Measurements from ENCODE around the gene EMC9. TPM values are rescaled to one million over a fixed set of nuclear protein-coding genes. Genes with fewer than 3 reads are reported as not detected.

The EMC9 gene
- total RNA-seq, 1 experiment from 2014 or later, result 35.3 TPM

DNA sequence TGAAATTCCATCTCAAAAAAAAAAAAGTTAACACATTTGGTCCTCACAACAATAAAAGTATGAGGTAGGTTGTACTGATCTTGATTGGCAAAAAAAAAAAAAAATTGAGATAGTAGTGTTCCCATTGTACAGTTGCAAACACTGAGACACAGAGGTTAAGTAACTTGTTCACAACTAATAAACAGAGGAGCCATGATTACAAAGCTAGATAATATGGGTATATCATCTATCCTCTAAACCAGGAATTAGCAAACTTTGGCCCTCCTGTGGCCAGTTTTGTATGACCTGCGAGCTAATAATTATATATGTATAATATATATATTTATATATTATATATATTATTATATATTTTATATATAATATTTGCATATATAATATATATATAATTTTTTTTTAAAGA lies 7.7 kb downstream of the EMC9 start:
- H3K9ac ChIP-seq (ENCODE audit: low read length), result no peak overlapping the region
- no peak overlapping the region for H3K4me3 ChIP-seq (ENCODE audit: low read length)
- H3K27me3 ChIP-seq (ENCODE audit: low read length), result no peaks in the 10 kb centered on the region
- no peaks in the 10 kb centered on the region for H4K20me1 ChIP-seq (ENCODE audit: insufficient read depth, low read depth, low read length)
- H3K4me1 ChIP-seq (ENCODE audit: low read length), result peaks cover 30% of the 10 kb centered on the region
- H2AFZ ChIP-seq (ENCODE audit: low read length), result no peak overlapping the region
- H3K79me2 ChIP-seq (ENCODE audit: low read length), result peaks cover 26% of the 10 kb centered on the region
- H3K4me2 ChIP-seq (ENCODE audit: low read depth, low read length, poor library complexity, severe bottlenecking), result no peak overlapping the region
- no peaks in the 10 kb centered on the region for H3K9me2 ChIP-seq (replicated peaks; ENCODE audit: insufficient read depth, low read length)
- H3K27ac ChIP-seq (ENCODE audit: low read length), result no peak overlapping the region
- peaks cover 11% of the 10 kb centered on the region for H3K36me3 ChIP-seq (ENCODE audit: insufficient read depth, low read length)
- peak; percentile 64 for DNase-seq
- H3K9me3 ChIP-seq (ENCODE audit: low read length), result no peaks in the 10 kb centered on the region

DNA sequence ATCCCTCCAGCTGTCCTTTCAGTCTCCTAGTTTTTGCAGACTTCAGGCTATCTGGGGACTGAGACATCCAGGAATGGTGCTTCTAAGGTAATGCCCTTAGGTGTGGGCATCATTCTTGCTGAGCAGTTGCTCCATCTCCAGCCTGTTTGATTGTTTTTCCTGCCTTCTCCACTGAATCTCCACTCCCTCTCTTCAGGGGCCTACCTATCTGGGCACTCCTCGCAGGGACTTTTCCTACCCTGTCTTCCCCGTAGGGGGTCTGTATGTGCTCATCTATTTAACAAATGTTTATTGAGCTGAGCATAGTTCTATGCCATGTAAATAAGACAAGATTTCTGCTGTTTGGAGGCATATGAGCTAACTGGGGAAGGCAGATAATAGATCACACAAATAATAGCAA lies 8.4 kb downstream of the EMC9 start:
- Histone ChIP-seq H3K4me3 (ENCODE audit: low read length) (no peak overlapping the region), H2AFZ (ENCODE audit: low read length) (no peak overlapping the region), H3K79me2 (ENCODE audit: low read length) (peaks cover 19% of the 10 kb centered on the region), H3K4me1 (ENCODE audit: low read length) (peaks cover 23% of the 10 kb centered on the region), H3K36me3 (ENCODE audit: insufficient read depth, low read length) (peaks cover 4% of the 10 kb centered on the region; the same call in 1 of the 2 replicates), H4K20me1 (ENCODE audit: insufficient read depth, low read depth, low read length) (no peaks in the 10 kb centered on the region), H3K9ac (ENCODE audit: low read length) (no peak overlapping the region), H3K27me3 (ENCODE audit: low read length) (no peaks in the 10 kb centered on the region), H3K9me3 (ENCODE audit: low read length) (no peaks in the 10 kb centered on the region), H3K27ac (ENCODE audit: low read length) (no peak overlapping the region), H3K4me2 (ENCODE audit: low read depth, low read length, poor library complexity, severe bottlenecking) (no peak overlapping the region), H3K9me2 (replicated peaks; ENCODE audit: insufficient read depth, low read length) (no peaks in the 10 kb centered on the region)
- DNase-seq, result no peak

DNA sequence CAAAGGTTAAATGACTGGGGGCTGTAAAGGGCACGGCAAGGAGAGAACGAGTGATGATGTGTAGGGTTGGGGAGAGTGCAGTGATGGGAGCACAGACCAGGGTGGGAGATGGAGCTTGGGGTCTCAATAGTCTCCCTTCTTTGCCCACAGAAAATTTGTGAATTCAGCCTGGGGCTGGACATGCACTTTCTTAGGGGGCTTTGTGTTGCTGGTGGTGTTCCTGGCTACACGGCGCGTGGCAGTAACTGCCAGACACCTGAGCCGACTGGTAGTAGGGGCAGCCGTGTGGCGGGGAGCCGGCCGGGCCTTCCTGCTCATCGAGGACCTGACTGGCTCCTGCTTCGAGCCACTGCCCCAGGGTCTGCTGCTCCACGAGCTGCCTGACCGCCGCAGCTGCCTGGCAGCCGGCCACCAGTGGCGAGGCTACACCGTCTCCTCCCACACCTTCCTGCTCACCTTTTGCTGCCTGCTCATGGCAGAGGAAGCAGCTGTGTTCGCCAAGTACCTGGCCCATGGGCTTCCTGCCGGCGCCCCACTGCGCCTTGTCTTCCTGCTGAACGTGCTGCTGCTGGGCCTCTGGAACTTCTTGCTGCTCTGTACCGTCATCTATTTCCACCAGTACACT lies 9.2 kb downstream of the EMC9 start:
- DNase-seq, result no peak

DNA sequence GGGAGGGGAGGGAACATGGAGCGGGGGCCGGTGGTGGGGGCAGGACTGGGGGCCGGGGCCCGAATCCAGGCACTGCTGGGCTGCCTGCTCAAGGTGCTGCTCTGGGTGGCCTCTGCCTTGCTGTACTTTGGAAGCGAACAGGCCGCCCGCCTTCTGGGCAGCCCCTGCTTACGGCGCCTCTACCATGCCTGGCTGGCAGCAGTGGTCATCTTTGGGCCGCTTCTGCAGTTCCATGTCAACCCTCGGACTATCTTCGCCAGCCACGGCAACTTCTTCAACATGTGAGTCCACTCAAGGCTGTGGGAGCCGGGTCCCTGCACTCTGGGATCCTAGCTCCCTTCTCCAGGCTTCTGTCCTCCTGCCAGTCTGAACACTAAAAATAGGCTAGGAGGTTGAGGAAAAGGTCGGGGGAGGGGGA lies 9.8 kb downstream of the EMC9 start:
- no peaks in the 10 kb centered on the region for H3K27me3 ChIP-seq (ENCODE audit: low read length)
- H3K4me1 ChIP-seq (ENCODE audit: low read length), result peaks cover 9% of the 10 kb centered on the region
- H3K27ac ChIP-seq (ENCODE audit: low read length), result no peak overlapping the region
- H3K4me3 ChIP-seq (ENCODE audit: low read length), result no peak overlapping the region
- DNase-seq, result no peak
- H3K36me3 ChIP-seq (ENCODE audit: insufficient read depth, low read length), result no peaks in the 10 kb centered on the region
- peaks cover 6% of the 10 kb centered on the region for H3K79me2 ChIP-seq (ENCODE audit: low read length)
- no peaks in the 10 kb centered on the region for H4K20me1 ChIP-seq (ENCODE audit: insufficient read depth, low read depth, low read length)
- no peaks in the 10 kb centered on the region for H3K9me2 ChIP-seq (replicated peaks; ENCODE audit: insufficient read depth, low read length)
- no peaks in the 10 kb centered on the region for H3K9me3 ChIP-seq (ENCODE audit: low read length)
- H3K9ac ChIP-seq (ENCODE audit: low read length), result no peak overlapping the region
- H3K4me2 ChIP-seq (ENCODE audit: low read depth, low read length, poor library complexity, severe bottlenecking), result no peak overlapping the region
- H2AFZ ChIP-seq (ENCODE audit: low read length), result no peak overlapping the region

More for the DNA sequence above, 9.2 kb downstream of the EMC9 start:
- H3K9me2 ChIP-seq (replicated peaks; ENCODE audit: insufficient read depth, low read length), result no peaks in the 10 kb centered on the region
- no peaks in the 10 kb centered on the region for H3K36me3 ChIP-seq (ENCODE audit: insufficient read depth, low read length)
- peaks cover 15% of the 10 kb centered on the region for H3K4me1 ChIP-seq (ENCODE audit: low read length)
- no peaks in the 10 kb centered on the region for H3K9me3 ChIP-seq (ENCODE audit: low read length)
- no peaks in the 10 kb centered on the region for H4K20me1 ChIP-seq (ENCODE audit: insufficient read depth, low read depth, low read length)
- H3K27me3 ChIP-seq (ENCODE audit: low read length), result no peaks in the 10 kb centered on the region
- peaks cover 12% of the 10 kb centered on the region for H3K79me2 ChIP-seq (ENCODE audit: low read length)
- H3K4me3 ChIP-seq (ENCODE audit: low read length), result no peak overlapping the region
- H3K4me2 ChIP-seq (ENCODE audit: low read depth, low read length, poor library complexity, severe bottlenecking), result no peak overlapping the region
- H2AFZ ChIP-seq (ENCODE audit: low read length), result no peak overlapping the region
- no peak overlapping the region for H3K27ac ChIP-seq (ENCODE audit: low read length)
- H3K9ac ChIP-seq (ENCODE audit: low read length), result no peak overlapping the region

DNA sequence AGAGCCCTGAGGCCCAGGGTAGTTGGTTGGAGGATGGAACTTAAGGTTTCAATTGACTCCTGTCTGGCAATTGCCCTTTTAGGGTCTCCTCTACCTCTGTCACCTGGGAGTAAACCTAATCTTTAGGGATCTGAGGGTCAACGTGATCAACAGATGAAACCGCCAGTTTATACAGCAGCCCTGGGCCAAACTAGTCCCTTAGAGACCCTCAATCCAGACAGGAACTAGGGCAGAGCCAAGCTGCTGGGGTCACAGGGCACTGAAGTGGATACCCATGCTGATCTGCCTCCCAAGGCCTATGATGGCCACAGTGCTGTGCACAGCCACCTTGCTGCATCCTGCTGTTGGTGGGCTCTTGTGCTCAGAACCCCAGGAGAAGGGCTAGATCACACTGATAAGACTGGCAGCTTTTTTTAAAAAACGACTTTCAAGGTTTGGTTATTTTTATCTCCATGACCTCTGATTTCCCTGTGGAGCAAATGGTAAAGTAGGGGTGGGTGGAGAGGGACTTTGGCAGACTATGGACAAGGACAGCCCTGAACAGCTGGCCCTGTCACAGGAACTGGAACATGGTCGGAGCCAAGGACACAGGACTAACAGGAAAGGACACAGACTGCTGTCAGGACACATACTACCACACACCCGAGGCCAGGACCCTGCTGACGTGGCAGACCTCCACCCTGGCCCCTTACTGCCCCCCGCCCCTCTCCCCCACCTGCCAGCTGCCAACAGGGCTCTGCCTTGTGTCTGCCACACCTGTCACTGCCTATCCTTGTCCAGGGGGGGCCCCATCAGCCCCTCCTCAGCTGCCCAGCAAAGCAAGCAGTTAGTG lies 10.5 kb downstream of the EMC9 start:
- H3K36me3 ChIP-seq (ENCODE audit: insufficient read depth, low read length), result no peaks in the 10 kb centered on the region
- H3K4me3 ChIP-seq (ENCODE audit: low read length), result no peak overlapping the region
- no peak overlapping the region for H3K9ac ChIP-seq (ENCODE audit: low read length)
- no peak overlapping the region for H3K27ac ChIP-seq (ENCODE audit: low read length)
- H4K20me1 ChIP-seq (ENCODE audit: insufficient read depth, low read depth, low read length), result no peaks in the 10 kb centered on the region
- H2AFZ ChIP-seq (ENCODE audit: low read length), result no peak overlapping the region
- H3K9me3 ChIP-seq (ENCODE audit: low read length), result no peaks in the 10 kb centered on the region
- DNase-seq, result no peak
- no peaks in the 10 kb centered on the region for H3K27me3 ChIP-seq (ENCODE audit: low read length)
- H3K79me2 ChIP-seq (ENCODE audit: low read length), result no peaks in the 10 kb centered on the region
- no peaks in the 10 kb centered on the region for H3K9me2 ChIP-seq (replicated peaks; ENCODE audit: insufficient read depth, low read length)
- peaks cover 9% of the 10 kb centered on the region for H3K4me1 ChIP-seq (ENCODE audit: low read length)
- no peak overlapping the region for H3K4me2 ChIP-seq (ENCODE audit: low read depth, low read length, poor library complexity, severe bottlenecking)

DNA sequence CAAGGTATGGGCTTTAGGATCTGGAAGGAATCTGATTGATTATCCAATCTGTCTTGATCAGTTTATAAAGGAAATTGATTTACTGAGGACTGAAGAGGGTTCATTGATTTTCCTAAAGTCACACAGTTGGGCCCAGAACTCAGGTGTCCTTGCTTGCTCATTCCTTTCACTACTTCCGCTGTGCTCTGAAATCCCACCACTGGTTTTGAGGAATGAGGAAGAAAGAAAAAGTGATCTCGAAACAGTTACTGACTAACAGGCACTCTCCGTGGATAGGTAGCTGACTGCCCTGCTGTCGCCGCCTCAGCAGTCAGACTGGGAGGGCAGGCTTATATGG lies 11.0 kb downstream of the EMC9 start, which contains the start of gene FITM1:
FITM1 (plus strand) TSS at position 280 of the 337 bp plus-strand sequence. CDS start 905 bp downstream, outside the sequence.
- Histone ChIP-seq H4K20me1 (ENCODE audit: insufficient read depth, low read depth, low read length) (no peaks in the 10 kb centered on the region), H2AFZ (ENCODE audit: low read length) (no peak within 1 kb of the TSS), H3K9me3 (ENCODE audit: low read length) (no peaks in the 10 kb centered on the region), H3K36me3 (ENCODE audit: insufficient read depth, low read length) (no peaks in the 10 kb centered on the region), H3K9ac (ENCODE audit: low read length) (no peak within 1 kb of the TSS), H3K4me2 (ENCODE audit: low read depth, low read length, poor library complexity, severe bottlenecking) (no peak within 1 kb of the TSS), H3K9me2 (replicated peaks; ENCODE audit: insufficient read depth, low read length) (no peaks in the 10 kb centered on the region), H3K79me2 (ENCODE audit: low read length) (no peaks in the 10 kb centered on the region), H3K4me3 (ENCODE audit: low read length) (no peak within 1 kb of the TSS), H3K27ac (ENCODE audit: low read length) (no peak within 1 kb of the TSS), H3K27me3 (ENCODE audit: low read length) (no peaks in the 10 kb centered on the region), H3K4me1 (ENCODE audit: low read length) (peaks cover 4% of the 10 kb centered on the region)
- no peak for DNase-seq

DNA sequence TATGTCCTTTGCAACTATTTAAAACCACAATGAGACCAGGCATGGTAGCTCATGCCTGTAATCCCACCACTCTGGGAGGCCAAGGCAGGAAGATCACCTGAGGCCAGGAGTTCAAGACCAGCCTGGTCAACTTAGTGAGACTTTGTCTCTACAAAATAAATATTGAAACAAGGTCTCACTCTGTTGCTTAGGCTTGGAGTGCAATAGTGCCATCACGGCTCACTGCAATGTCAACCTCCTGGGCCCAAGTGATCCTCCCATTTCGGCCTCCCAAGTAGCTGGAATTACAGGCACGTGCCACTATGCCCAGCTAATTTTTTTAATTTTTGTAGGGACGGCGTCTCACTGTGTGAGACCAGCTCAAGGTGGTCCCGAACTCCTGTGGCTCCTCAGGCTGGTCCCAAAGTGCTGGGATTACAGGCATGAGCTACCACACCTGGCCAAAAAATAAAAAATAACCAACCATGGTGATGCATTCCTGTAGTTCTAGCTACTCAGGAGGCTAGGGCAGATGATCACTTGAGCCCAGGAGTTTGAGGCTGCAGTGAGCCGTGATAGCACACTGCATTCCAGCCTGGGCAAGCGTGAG lies 11.9 kb downstream of the EMC9 start:
- Histone ChIP-seq H3K4me2 (ENCODE audit: low read depth, low read length, poor library complexity, severe bottlenecking) (no peak overlapping the region), H3K27me3 (ENCODE audit: low read length) (no peaks in the 10 kb centered on the region), H3K27ac (ENCODE audit: low read length) (no peak overlapping the region), H3K9me3 (ENCODE audit: low read length) (no peaks in the 10 kb centered on the region), H3K9me2 (replicated peaks; ENCODE audit: insufficient read depth, low read length) (no peaks in the 10 kb centered on the region), H4K20me1 (ENCODE audit: insufficient read depth, low read depth, low read length) (no peaks in the 10 kb centered on the region), H3K4me3 (ENCODE audit: low read length) (no peak overlapping the region), H3K79me2 (ENCODE audit: low read length) (no peaks in the 10 kb centered on the region), H2AFZ (ENCODE audit: low read length) (no peak overlapping the region), H3K9ac (ENCODE audit: low read length) (no peak overlapping the region), H3K36me3 (ENCODE audit: insufficient read depth, low read length) (no peaks in the 10 kb centered on the region), H3K4me1 (ENCODE audit: low read length) (no peaks in the 10 kb centered on the region)
- DNase-seq, result no peak

DNA sequence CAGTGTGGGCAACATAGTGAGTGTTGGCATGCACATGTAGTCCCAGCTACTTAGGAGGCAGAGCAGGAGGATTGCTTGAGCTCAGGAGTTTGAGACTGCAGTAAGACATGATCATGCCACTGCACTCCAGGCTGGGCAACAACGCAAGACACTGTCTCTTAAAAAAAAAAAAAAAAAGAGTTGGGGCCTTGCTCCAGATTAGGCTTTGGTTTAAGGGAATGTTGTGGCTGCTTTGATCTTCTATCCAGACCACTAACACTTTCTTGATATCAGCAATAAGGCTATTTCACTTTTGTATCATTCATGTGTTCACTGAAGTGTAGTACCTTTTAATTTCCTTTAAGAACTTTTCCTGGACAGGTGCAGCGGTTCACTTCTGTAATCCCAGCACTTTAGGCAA lies 13.7 kb downstream of the EMC9 start:
- Histone ChIP-seq H3K9ac (ENCODE audit: low read length) (no peak overlapping the region), H3K4me1 (ENCODE audit: low read length) (peaks cover 8% of the 10 kb centered on the region), H3K4me2 (ENCODE audit: low read depth, low read length, poor library complexity, severe bottlenecking) (no peak overlapping the region), H4K20me1 (ENCODE audit: insufficient read depth, low read depth, low read length) (no peaks in the 10 kb centered on the region), H3K79me2 (ENCODE audit: low read length) (no peaks in the 10 kb centered on the region), H3K27me3 (ENCODE audit: low read length) (no peaks in the 10 kb centered on the region), H3K36me3 (ENCODE audit: insufficient read depth, low read length) (peaks cover 2% of the 10 kb centered on the region; the same call in 1 of the 2 replicates), H3K9me2 (replicated peaks; ENCODE audit: insufficient read depth, low read length) (no peaks in the 10 kb centered on the region), H2AFZ (ENCODE audit: low read length) (no peak overlapping the region), H3K9me3 (ENCODE audit: low read length) (no peaks in the 10 kb centered on the region), H3K27ac (ENCODE audit: low read length) (no peak overlapping the region), H3K4me3 (ENCODE audit: low read length) (no peak overlapping the region)
- no peak for DNase-seq
